ENCODE measurements around the gene ACYP1. TPM values are rescaled to one million over a fixed set of nuclear protein-coding genes. Genes with fewer than 3 reads are reported as not detected.

ACYP1 gene
- total RNA-seq, 2 donors from 2014 or later, result 29.3 to 40.5 TPM

GRCh38 chr14:75010472-75011093 is 53.2 kb downstream of the ACYP1 start:
- peaks cover 12 to 20% of the 10 kb centered on the region in 2 donors for H3K4me1 Mint-ChIP-seq (ENCODE audit: low read depth in 2 of 2)

GRCh38 chr14:75009176-75009575 is 54.6 kb downstream of the ACYP1 start:
- H3K4me1 Mint-ChIP-seq (ENCODE audit: low read depth in 2 of 2), result peaks cover 22 to 31% of the 10 kb centered on the region in 2 donors
- no peaks in the 10 kb centered on the region for H3K9me3 Mint-ChIP-seq
- peaks cover 32% of the 10 kb centered on the region for H3K36me3 Mint-ChIP-seq
- no peak for DNase-seq (ENCODE audit: low spot score)
- H3K27ac Mint-ChIP-seq, result no peak overlapping the region
- ATAC-seq, result no peak
- no peaks in the 10 kb centered on the region for H3K27me3 Mint-ChIP-seq
- H3K4me3 Mint-ChIP-seq, result no peak overlapping the region

More at GRCh38 chr14:75010472-75011093, 53.2 kb downstream of the ACYP1 start:
- Mint-ChIP-seq H3K9me3 (no peaks in the 10 kb centered on the region), H3K4me3 (no peak overlapping the region), H3K27me3 (no peaks in the 10 kb centered on the region), H3K27ac (peak overlapping the region in 1 of 2 donors; percentile 5), H3K36me3 (peaks cover 25% of the 10 kb centered on the region)
- DNase-seq (ENCODE audit: low spot score) (no peak), ATAC-seq (no peak)

GRCh38 chr14:75005357-75005756 is 58.5 kb downstream of the ACYP1 start:
- peaks cover 35 to 43% of the 10 kb centered on the region in 2 donors for H3K4me1 Mint-ChIP-seq (ENCODE audit: low read depth in 2 of 2)
- H3K36me3 Mint-ChIP-seq, result peaks cover 37% of the 10 kb centered on the region
- ATAC-seq, result no peak
- H3K27ac Mint-ChIP-seq, result peak overlapping the region in 1 of 2 donors; percentile 42
- H3K4me3 Mint-ChIP-seq, result no peak overlapping the region
- no peaks in the 10 kb centered on the region for H3K9me3 Mint-ChIP-seq
- no peaks in the 10 kb centered on the region for H3K27me3 Mint-ChIP-seq
- DNase-seq (ENCODE audit: low spot score), result no peak

DNA sequence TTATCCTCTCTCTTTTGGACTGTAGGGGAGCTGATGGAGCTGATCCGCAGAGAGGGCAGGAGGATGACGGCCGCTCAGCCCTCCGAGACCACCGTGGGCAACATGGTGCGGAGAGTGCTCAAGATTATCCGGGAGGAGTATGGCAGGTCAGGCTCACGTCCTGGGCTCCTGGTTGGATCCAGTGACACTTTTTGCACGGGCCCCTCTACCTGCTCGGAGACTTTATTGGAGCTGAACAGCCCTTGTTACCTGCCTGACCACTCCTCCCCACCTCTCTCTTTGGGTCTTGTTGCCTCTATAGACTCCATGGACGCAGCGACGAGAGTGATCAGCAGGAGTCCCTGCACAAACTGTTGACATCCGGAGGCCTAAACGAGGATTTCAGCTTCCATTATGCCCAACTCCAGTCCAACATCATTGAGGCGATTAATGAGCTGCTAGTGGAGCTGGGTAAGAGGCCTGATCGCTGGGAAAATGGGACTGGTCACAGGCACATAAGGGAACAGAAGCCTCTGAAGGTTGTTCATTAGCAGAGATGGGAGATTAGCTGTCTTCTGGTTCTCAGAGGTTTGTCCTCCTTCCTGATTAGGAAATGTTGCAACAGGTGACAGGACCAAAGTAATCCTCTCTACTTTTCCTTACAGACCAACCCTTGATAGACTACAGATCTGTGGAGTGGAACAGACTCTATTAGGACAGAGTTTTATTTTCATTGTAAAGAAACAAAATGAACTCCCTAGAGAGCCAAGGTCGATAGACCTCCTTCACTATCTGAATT is 60.4 kb downstream of the ACYP1 start:
- Mint-ChIP-seq H3K4me3 (peak overlapping the region; percentile 94), H3K27ac (peak overlapping the region; percentile 96 to 97), H3K36me3 (peaks cover 27% of the 10 kb centered on the region), H3K4me1 (ENCODE audit: low read depth in 2 of 2) (peaks cover 35 to 43% of the 10 kb centered on the region in 2 donors), H3K27me3 (no peaks in the 10 kb centered on the region), H3K9me3 (no peaks in the 10 kb centered on the region)
- ATAC-seq (no peak), DNase-seq (ENCODE audit: low spot score) (no peak)

Other genes with a start within 250 kb of the ACYP1 start
- gene PROX2, start 187.9 kb downstream of the ACYP1 start, total RNA-seq, result 1 to 10 TPM in 1 of 2 donors, under 1 TPM in 1; 0.56 to 1.5 TPM
- gene DLST, start 182.1 kb downstream of the ACYP1 start, total RNA-seq, result 100 to 1,000 TPM; 127 to 136 TPM
- gene RPS6KL1, start 140.8 kb downstream of the ACYP1 start, total RNA-seq, result 10 to 100 TPM; 10.0 to 12.8 TPM
- gene PGF, start 108.4 kb downstream of the ACYP1 start, total RNA-seq, result not detected
- 10 to 100 TPM; 60.2 to 68.0 TPM for gene EIF2B2, start 61.1 kb downstream of the ACYP1 start, total RNA-seq
- gene MLH3, start 12.6 kb downstream of the ACYP1 start, total RNA-seq, result 10 to 100 TPM; 27.6 to 40.2 TPM
- gene ZC2HC1C, start 5.6 kb upstream of the ACYP1 start, total RNA-seq, result 1 to 10 TPM in 1 of 2 donors, under 1 TPM in 1; 0.88 to 1.4 TPM
- gene NEK9, start 63.0 kb upstream of the ACYP1 start, total RNA-seq, result 10 to 100 TPM; 66.6 to 80.0 TPM
- gene TMED10, start 112.6 kb upstream of the ACYP1 start, total RNA-seq, result 100 to 1,000 TPM; 200 to 265 TPM
- gene FOS, start 214.8 kb upstream of the ACYP1 start, total RNA-seq, result 10 to 100 TPM; 25.3 to 35.2 TPM

Measured in natural killer cell treated with Interleukin-12 subunit alpha and Interleukin-12 subunit beta and Interleukin-15 and Interleukin-18, amount 100 ng/mL, for 72 hours (primary cell).